ENCODE measurements around the gene CR1L. TPM values are rescaled to one million over a fixed set of nuclear protein-coding genes. Genes with fewer than 3 reads are reported as not detected.
"Not testable (repeated sequence)": the region's sequence is repeated elsewhere in the genome, so short reads cannot be mapped to it uniquely, and the experiment has no call there.

The CR1L gene
- total and polyA plus RNA-seq, 2 experiments from 2014 or later: not detected

GRCh38 chr1:207711285-207711684 is 66.4 kb downstream of the CR1L start:
- no peak for TF ChIP-seq EZH2 (IDR thresholded peaks at IDR 0.05; ENCODE audit: borderline replicate concordance)
- TF ChIP-seq, protein P1, sequence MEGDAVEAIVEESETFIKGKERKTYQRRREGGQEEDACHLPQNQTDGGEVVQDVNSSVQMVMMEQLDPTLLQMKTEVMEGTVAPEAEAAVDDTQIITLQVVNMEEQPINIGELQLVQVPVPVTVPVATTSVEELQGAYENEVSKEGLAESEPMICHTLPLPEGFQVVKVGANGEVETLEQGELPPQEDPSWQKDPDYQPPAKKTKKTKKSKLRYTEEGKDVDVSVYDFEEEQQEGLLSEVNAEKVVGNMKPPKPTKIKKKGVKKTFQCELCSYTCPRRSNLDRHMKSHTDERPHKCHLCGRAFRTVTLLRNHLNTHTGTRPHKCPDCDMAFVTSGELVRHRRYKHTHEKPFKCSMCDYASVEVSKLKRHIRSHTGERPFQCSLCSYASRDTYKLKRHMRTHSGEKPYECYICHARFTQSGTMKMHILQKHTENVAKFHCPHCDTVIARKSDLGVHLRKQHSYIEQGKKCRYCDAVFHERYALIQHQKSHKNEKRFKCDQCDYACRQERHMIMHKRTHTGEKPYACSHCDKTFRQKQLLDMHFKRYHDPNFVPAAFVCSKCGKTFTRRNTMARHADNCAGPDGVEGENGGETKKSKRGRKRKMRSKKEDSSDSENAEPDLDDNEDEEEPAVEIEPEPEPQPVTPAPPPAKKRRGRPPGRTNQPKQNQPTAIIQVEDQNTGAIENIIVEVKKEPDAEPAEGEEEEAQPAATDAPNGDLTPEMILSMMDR (IDR thresholded peaks at IDR 0.05; ENCODE audit: poor library complexity): peak; percentile 14
- TF ChIP-seq EZH2phosphoT487 (IDR thresholded peaks at IDR 0.05; ENCODE audit: low read depth, severe bottlenecking, unreplicated experiment): no peak
- WGBS (ENCODE audit: low lambda C conversion rate, missing lambda C conversion rate): 72% methylated on average over 5 of the region's 5 CpGs
- no peaks in the 10 kb centered on the region for H3K9me3 ChIP-seq (ENCODE audit: low read depth)
- no peak overlapping the region for H3K27ac ChIP-seq
- H3K4me2 ChIP-seq: no peak overlapping the region
- H3K79me2 ChIP-seq: no peaks in the 10 kb centered on the region
- no peaks in the 10 kb centered on the region for H4K20me1 ChIP-seq (ENCODE audit: insufficient read depth, poor library complexity, severe bottlenecking)
- H3K4me3 ChIP-seq: no peak overlapping the region
- no peaks in the 10 kb centered on the region for H3K27me3 ChIP-seq
- DNase-seq (ENCODE audit: low spot score): peak; percentile 15
- H3K4me1 ChIP-seq (ENCODE audit: insufficient read depth): no peaks in the 10 kb centered on the region
- H2AFZ ChIP-seq: no peak overlapping the region
- no peaks in the 10 kb centered on the region for H3K36me3 ChIP-seq (replicated peaks; ENCODE audit: insufficient read depth, low read depth)
- no peaks in the 10 kb centered on the region for H3K9me2 ChIP-seq (replicated peaks; ENCODE audit: insufficient read depth)

DNA sequence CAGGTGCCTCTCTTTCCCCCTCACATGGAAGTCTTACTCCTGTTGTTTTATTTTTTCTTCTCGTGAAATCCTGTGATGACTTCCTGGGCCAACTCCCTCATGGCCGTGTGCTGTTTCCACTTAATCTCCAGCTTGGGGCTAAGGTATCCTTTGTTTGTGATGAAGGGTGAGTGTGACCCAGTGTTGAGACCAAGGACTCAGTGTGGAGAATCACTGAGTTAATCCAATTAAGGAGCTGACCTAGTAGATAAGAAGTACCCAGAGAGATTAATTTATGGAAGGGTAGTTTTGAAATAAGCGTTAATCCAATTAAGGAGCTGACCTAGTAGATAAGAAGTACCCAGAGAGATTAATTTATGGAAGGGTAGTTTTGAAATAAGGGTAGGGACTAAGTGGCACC is 67.8 kb downstream of the CR1L start:
- not testable (repeated sequence) for H3K36me3 ChIP-seq (replicated peaks; ENCODE audit: insufficient read depth, low read depth); H3K9me3 ChIP-seq (ENCODE audit: low read depth); DNase-seq (ENCODE audit: low spot score); H3K27ac ChIP-seq; H3K4me3 ChIP-seq; H3K9me2 ChIP-seq (replicated peaks; ENCODE audit: insufficient read depth); H3K4me1 ChIP-seq (ENCODE audit: insufficient read depth); H3K79me2 ChIP-seq; H4K20me1 ChIP-seq (ENCODE audit: insufficient read depth, poor library complexity, severe bottlenecking); H2AFZ ChIP-seq; H3K27me3 ChIP-seq; H3K4me2 ChIP-seq
- 68% methylated on average over 3 of the region's 3 CpGs for WGBS (ENCODE audit: low lambda C conversion rate, missing lambda C conversion rate)

DNA sequence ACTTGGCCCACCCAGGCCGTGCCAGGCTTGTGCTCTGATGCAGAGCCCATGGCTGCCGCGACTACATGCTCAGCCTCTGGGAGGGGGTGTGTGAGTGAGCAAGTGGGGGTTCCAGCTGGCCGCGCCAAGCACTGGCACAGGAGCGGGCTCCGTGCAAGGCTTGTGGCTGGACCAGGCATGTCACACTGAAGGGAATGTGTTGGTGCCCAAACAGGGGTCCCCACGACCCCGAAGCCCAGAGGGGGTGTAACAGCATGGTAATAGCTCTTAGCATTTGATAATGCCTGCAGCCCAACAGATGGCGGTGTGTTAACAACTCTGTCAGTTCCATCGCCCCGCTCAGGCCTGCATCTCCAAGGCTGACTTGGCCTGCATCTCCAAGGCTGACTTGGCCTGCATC is 68.6 kb downstream of the CR1L start:
- H3K36me3 ChIP-seq (replicated peaks; ENCODE audit: insufficient read depth, low read depth): no peaks in the 10 kb centered on the region
- H3K27me3 ChIP-seq: no peaks in the 10 kb centered on the region
- TF ChIP-seq, protein P1 (IDR thresholded peaks at IDR 0.05; ENCODE audit: poor library complexity): no peak
- no peaks in the 10 kb centered on the region for H3K79me2 ChIP-seq
- no peak for DNase-seq (ENCODE audit: low spot score)
- H3K4me1 ChIP-seq (ENCODE audit: insufficient read depth): no peaks in the 10 kb centered on the region
- no peak overlapping the region for H3K4me2 ChIP-seq
- H3K9me2 ChIP-seq (replicated peaks; ENCODE audit: insufficient read depth): no peaks in the 10 kb centered on the region
- H3K27ac ChIP-seq: no peak overlapping the region
- no peak overlapping the region for H3K4me3 ChIP-seq
- H3K9me3 ChIP-seq (ENCODE audit: low read depth): no peaks in the 10 kb centered on the region
- no peaks in the 10 kb centered on the region for H4K20me1 ChIP-seq (ENCODE audit: insufficient read depth, poor library complexity, severe bottlenecking)
- WGBS (ENCODE audit: low lambda C conversion rate, missing lambda C conversion rate): 88% methylated on average over 12 of the region's 12 CpGs
- no peak overlapping the region for H2AFZ ChIP-seq

DNA sequence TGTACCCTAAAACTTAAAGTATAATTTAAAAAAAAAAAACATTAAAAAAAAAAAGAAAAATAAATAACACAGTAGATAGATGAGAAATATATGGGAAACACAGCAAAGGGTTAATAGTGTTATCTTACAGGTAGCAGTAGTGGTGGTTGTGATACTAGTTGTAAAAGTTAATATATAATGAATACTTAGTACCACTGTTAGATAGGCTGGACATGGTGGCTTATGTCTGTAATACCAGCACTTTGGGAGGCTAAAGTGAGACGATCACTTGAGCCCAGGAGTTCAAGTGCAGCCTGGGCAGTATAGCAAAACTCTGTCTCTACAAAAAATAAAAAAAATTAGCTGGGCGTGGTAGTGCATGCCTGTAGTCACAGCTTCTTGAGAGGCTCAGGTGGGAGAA is 74.3 kb downstream of the CR1L start:
- WGBS (ENCODE audit: low lambda C conversion rate, missing lambda C conversion rate): 79% methylated on average over 2 of the region's 2 CpGs

DNA sequence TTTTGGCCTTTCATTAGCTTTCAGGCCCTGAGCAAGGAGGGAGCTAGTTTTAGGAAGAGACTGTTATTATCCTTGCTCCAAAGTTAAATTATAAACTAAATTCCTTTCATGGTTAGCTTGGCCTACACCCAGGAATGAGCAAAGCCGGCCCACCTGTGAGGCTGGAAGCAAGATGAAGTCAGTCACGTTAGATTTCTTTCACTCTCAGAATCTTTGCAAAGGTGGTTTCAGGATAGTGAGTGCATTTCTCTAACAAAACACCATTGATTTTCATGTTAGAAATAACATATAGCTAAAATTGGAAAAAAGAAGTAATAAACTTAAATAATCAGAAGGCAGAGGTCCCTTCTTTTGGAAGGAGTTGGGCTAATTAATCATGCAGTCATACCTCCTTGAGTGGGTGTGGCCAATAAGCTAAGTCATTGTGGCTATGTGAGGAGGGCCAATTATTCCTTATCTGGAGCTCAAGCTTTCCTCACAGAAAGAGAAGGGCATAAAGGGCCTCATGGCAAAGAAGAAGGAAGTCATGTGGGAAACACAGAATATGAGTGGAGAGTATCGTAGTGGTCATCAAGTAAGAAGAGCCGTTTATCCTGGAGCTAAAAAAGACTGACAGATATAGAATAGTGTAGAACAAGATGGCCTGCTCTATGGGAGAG is 83.4 kb downstream of the CR1L start:
- H4K20me1 ChIP-seq (ENCODE audit: insufficient read depth, poor library complexity, severe bottlenecking); H3K4me2 ChIP-seq; DNase-seq (ENCODE audit: low spot score); H3K36me3 ChIP-seq (replicated peaks; ENCODE audit: insufficient read depth, low read depth); H3K4me3 ChIP-seq; H2AFZ ChIP-seq; H3K79me2 ChIP-seq; H3K9me2 ChIP-seq (replicated peaks; ENCODE audit: insufficient read depth); H3K27ac ChIP-seq; H3K27me3 ChIP-seq; H3K9me3 ChIP-seq (ENCODE audit: low read depth); H3K4me1 ChIP-seq (ENCODE audit: insufficient read depth): not testable (repeated sequence)
- WGBS (ENCODE audit: low lambda C conversion rate, missing lambda C conversion rate): 96% methylated on average over 4 of the region's 4 CpGs

More for the DNA sequence above, 74.3 kb downstream of the CR1L start:
- Histone ChIP-seq H4K20me1 (ENCODE audit: insufficient read depth, poor library complexity, severe bottlenecking) (no peaks in the 10 kb centered on the region), H3K4me1 (ENCODE audit: insufficient read depth) (no peaks in the 10 kb centered on the region), H3K9me2 (replicated peaks; ENCODE audit: insufficient read depth) (no peaks in the 10 kb centered on the region), H3K27me3 (no peaks in the 10 kb centered on the region), H3K4me3 (no peak overlapping the region), H2AFZ (no peak overlapping the region), H3K79me2 (no peaks in the 10 kb centered on the region), H3K4me2 (peak overlapping the region; percentile 29), H3K36me3 (replicated peaks; ENCODE audit: insufficient read depth, low read depth) (no peaks in the 10 kb centered on the region), H3K27ac (no peak overlapping the region), H3K9me3 (ENCODE audit: low read depth) (no peaks in the 10 kb centered on the region)
- TF ChIP-seq, protein P1 (IDR thresholded peaks at IDR 0.05; ENCODE audit: poor library complexity): no peak
- no peak for TF ChIP-seq EZH2 (IDR thresholded peaks at IDR 0.05; ENCODE audit: borderline replicate concordance)
- no peak for TF ChIP-seq EZH2phosphoT487 (IDR thresholded peaks at IDR 0.05; ENCODE audit: low read depth, severe bottlenecking, unreplicated experiment)
- no peak for DNase-seq (ENCODE audit: low spot score)

DNA sequence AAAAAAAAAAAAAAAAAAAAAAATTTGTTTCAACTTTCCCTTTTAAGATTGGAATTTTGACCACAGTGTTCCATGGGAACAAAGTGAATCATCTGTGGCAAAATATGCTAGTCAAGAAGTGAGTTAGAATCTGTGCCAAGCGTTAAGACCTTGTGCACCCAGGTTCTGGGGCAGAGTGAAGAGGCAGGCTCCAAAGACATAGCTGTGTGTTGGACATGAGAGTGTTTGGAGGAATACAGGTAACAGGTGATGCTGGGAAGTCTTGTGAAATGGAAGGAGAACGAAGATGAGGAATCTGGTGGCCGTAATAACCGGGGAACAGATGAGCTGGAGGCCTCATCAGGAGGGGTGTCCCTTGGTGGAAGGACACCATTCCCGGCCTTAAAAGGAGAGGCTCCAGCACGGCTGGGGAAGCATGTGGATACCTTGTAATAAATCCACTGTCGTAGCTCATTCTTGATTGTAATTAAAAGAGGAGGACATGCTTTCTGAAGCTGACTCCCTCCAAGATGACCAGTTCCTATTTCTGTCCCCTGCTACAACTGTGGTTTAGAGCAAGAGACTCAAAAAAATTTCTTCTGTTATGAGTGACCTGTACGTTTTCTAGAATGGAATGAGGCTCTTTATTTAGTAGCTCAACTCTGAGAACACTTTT is 92.7 kb downstream of the CR1L start:
- H3K79me2 ChIP-seq; H3K9me3 ChIP-seq (ENCODE audit: low read depth); H4K20me1 ChIP-seq (ENCODE audit: insufficient read depth, poor library complexity, severe bottlenecking); H3K4me1 ChIP-seq (ENCODE audit: insufficient read depth); H2AFZ ChIP-seq; DNase-seq (ENCODE audit: low spot score); H3K4me3 ChIP-seq; H3K9me2 ChIP-seq (replicated peaks; ENCODE audit: insufficient read depth); H3K36me3 ChIP-seq (replicated peaks; ENCODE audit: insufficient read depth, low read depth); H3K27me3 ChIP-seq: not testable (repeated sequence)
- 73% methylated on average over 8 of the region's 8 CpGs for WGBS (ENCODE audit: low lambda C conversion rate, missing lambda C conversion rate)
- H3K4me2 ChIP-seq: peak overlapping the region; percentile 44
- H3K27ac ChIP-seq: peak overlapping the region; percentile 51
